ENCODE results near the gene ALPG. TPM values are rescaled to one million over a fixed set of nuclear protein-coding genes. Genes with fewer than 3 reads are reported as not detected.
A peak's percentile ranks its signal among the peaks of the same experiment; 100 is the strongest.

The ALPG gene
- total and polyA plus RNA-seq, 4 donors = not detected

- DNase-seq (ENCODE audit: low spot score) = no peak
- no peak for TF ChIP-seq CTCF (IDR thresholded peaks at IDR 0.05; ENCODE audit: low read depth, low read length, missing input control)
- Histone ChIP-seq H3K27ac (ENCODE audit: low read depth in 1 of 2, low read length in 2 of 2) (no peak overlapping the region), H3K4me3 (ENCODE audit: low read depth in 1 of 3, low read length in 3 of 3) (no peak overlapping the region), H3K27me3 (ENCODE audit: control insufficient read depth in 4 of 4, insufficient read depth in 4 of 4, low read length in 3 of 4) (peaks cover 4 to 16% (median 12%) of the 10 kb centered on the region in 4 donors), H3K36me3 (ENCODE audit: control insufficient read depth in 4 of 4, insufficient read depth in 3 of 4, low read depth in 1 of 4, low read length in 3 of 4) (no peaks in the 10 kb centered on the region), H3K9ac (ENCODE audit: low read depth in 1 of 2, low read length in 2 of 2) (no peak overlapping the region), H3K9me3 (ENCODE audit: control insufficient read depth in 4 of 4, low read length in 3 of 4) (peaks cover 3 to 10% (median 5%) of the 10 kb centered on the region in 4 donors), H3K4me1 (ENCODE audit: control insufficient read depth in 4 of 4, insufficient read depth in 4 of 4, low read length in 3 of 4) (peaks cover 0 to 29% (median 18%) of the 10 kb centered on the region in 4 donors)
- WGBS = 57% methylated on average over 6 of the region's 6 CpGs
These were observed 11.4 kb downstream of the ALPG start for GRCh38 chr2:232418056-232418455.

GRCh38 chr2:232418466-232419244 is 12.0 kb downstream of the ALPG start:
- WGBS = 4% methylated on average over 49 of the region's 49 CpGs
- no peak overlapping the region for H3K27ac ChIP-seq (ENCODE audit: low read depth in 1 of 2, low read length in 2 of 2)
- no peak overlapping the region for H3K9ac ChIP-seq (ENCODE audit: low read depth in 1 of 2, low read length in 2 of 2)
- peaks cover 0 to 29% (median 18%) of the 10 kb centered on the region in 4 donors for H3K4me1 ChIP-seq (ENCODE audit: control insufficient read depth in 4 of 4, insufficient read depth in 4 of 4, low read length in 3 of 4)
- peak overlapping the region in 1 of 3 donors; percentile 16 for H3K4me3 ChIP-seq (ENCODE audit: low read depth in 1 of 3, low read length in 3 of 3)
- no peaks in the 10 kb centered on the region for H3K36me3 ChIP-seq (ENCODE audit: control insufficient read depth in 4 of 4, insufficient read depth in 3 of 4, low read depth in 1 of 4, low read length in 3 of 4)
- no peak for TF ChIP-seq EGR1 (IDR thresholded peaks at IDR 0.05; ENCODE audit: low read depth in 2 of 2)
- no peak for TF ChIP-seq FOXA1 (IDR thresholded peaks at IDR 0.05)
- no peak for TF ChIP-seq FOXA2 (IDR thresholded peaks at IDR 0.05)
- no peak for TF ChIP-seq RXRA (IDR thresholded peaks at IDR 0.05)
- TF ChIP-seq HNF4G (IDR thresholded peaks at IDR 0.05) = no peak
- TF ChIP-seq TAF1 (conservative IDR thresholded peaks at IDR 0.05) = no peak
- TF ChIP-seq REST (IDR thresholded peaks at IDR 0.05) = no peak
- no peak for TF ChIP-seq GABPA (IDR thresholded peaks at IDR 0.05 in 1 of 2, conservative IDR thresholded peaks at IDR 0.05 in 1 of 2)
- no peak for TF ChIP-seq ZBTB33 (IDR thresholded peaks at IDR 0.05)
- no peak for TF ChIP-seq SP1 (IDR thresholded peaks at IDR 0.05)
- no peak for TF ChIP-seq MAX (IDR thresholded peaks at IDR 0.05)
- no peak for TF ChIP-seq YY1 (IDR thresholded peaks at IDR 0.05)
- no peak for TF ChIP-seq CTCF (IDR thresholded peaks at IDR 0.05; ENCODE audit: low read depth, low read length, missing input control)
- TF ChIP-seq HNF4A (conservative IDR thresholded peaks at IDR 0.05) = no peak
- no peak for TF ChIP-seq NR2F2 (IDR thresholded peaks at IDR 0.05)
- TF ChIP-seq RAD21 (IDR thresholded peaks at IDR 0.05) = no peak
- no peak for TF ChIP-seq JUND (IDR thresholded peaks at IDR 0.05)
- TF ChIP-seq ATF3 (IDR thresholded peaks at IDR 0.05) = no peak
- H3K9me3 ChIP-seq (ENCODE audit: control insufficient read depth in 4 of 4, low read length in 3 of 4) = peaks cover 3 to 10% (median 5%) of the 10 kb centered on the region in 4 donors
- no peak for DNase-seq (ENCODE audit: low spot score)
- peaks cover 4 to 16% (median 12%) of the 10 kb centered on the region in 4 donors for H3K27me3 ChIP-seq (ENCODE audit: control insufficient read depth in 4 of 4, insufficient read depth in 4 of 4, low read length in 3 of 4)

Data from liver (tissue), 9 donors.